Measurements from ENCODE around the gene NOTCH1. TPM values are rescaled to one million over a fixed set of nuclear protein-coding genes. Genes with fewer than 3 reads are reported as not detected.

Gene NOTCH1
- total RNA-seq, 2 experiments from 2014 or later = 45.7 to 47.6 TPM

DNA sequence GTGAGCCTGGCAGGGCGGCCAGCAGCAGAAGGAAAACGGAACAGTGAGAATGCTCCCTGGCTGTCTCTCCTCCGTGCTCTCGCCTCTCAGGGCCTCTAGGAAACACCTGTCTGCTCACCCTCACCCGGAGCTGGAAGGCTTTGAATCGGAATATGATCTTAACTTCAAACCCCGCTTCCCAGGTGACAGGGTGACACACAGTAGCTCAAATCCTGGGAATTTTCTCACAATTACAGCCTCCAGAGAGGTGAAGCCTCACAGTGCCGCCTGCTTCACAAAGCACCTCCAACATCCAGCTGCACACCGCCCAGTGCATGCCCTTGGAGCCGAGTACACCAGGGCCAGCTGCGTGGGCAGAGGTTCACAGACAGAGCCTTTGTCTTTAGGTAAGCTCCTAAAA lies 75.5 kb downstream of the NOTCH1 start:
- Mint-ChIP-seq H3K4me1 (ENCODE audit: low read depth) (no peaks in the 10 kb centered on the region), H3K4me3 (no peak overlapping the region), H3K9me3 (no peaks in the 10 kb centered on the region), H3K36me3 (ENCODE audit: low read depth) (peaks cover 27% of the 10 kb centered on the region), H3K27ac (no peak overlapping the region), H3K27me3 (no peaks in the 10 kb centered on the region)
- intact Hi-C loops (cut with micrococcal nuclease) = no loop called here
- ChIA-PET CTCF (no interaction called here), POLR2A (interaction anchor here (0.8 to 1.4 kb wide), 2 partner anchors 17 to 30 kb away, joined by 3 to 4 read pairs; no protein-coding TSS in a partner anchor)
- TF ChIP-seq, protein P1, sequence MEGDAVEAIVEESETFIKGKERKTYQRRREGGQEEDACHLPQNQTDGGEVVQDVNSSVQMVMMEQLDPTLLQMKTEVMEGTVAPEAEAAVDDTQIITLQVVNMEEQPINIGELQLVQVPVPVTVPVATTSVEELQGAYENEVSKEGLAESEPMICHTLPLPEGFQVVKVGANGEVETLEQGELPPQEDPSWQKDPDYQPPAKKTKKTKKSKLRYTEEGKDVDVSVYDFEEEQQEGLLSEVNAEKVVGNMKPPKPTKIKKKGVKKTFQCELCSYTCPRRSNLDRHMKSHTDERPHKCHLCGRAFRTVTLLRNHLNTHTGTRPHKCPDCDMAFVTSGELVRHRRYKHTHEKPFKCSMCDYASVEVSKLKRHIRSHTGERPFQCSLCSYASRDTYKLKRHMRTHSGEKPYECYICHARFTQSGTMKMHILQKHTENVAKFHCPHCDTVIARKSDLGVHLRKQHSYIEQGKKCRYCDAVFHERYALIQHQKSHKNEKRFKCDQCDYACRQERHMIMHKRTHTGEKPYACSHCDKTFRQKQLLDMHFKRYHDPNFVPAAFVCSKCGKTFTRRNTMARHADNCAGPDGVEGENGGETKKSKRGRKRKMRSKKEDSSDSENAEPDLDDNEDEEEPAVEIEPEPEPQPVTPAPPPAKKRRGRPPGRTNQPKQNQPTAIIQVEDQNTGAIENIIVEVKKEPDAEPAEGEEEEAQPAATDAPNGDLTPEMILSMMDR (IDR thresholded peaks at IDR 0.05) = no peak
- DNase-seq (no peak), ATAC-seq (no peak)

DNA sequence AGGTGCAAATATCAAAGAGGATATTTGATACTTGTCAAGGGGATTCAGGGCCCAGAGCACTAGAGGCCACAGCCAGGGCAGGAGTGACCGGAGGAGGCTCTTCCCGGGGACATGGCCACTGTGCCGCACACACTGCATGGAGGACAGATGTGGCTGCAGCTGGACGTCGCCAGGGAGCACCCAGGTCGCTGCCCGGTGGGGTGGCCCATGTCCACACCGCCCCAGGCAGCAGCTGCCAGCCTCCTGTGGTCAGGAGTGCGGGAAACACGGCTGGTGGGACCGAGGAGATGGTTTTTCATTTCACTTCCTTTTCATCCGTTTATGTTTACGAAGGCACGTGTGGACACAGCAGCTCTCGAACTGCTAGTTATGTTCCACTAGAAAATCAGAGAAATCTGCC lies 78.1 kb downstream of the NOTCH1 start:
- TF ChIP-seq, protein P1 (IDR thresholded peaks at IDR 0.05) = no peak
- CTCF ChIA-PET = no interaction called here

DNA sequence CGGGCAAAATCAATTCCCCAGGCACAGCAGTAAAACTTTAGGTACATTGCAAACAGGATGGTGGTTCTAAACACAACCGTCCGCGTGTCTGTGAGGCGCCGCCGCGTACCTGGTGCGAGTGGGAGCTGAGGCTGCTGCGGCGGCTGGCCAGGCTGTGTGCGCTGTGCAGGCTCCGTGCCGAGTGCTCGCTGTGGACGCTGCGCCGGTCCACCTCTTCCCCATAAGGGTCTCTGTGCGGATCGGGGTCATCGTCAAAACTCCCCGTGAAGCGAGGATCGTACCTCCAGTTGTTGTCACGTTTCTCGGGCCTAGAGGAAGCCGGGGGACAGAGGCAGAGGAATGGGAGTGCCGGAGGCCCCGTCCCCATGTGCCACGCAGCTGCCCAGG lies 79.7 kb downstream of the NOTCH1 start:
- peaks cover 34% of the 10 kb centered on the region for H3K36me3 Mint-ChIP-seq (ENCODE audit: low read depth)
- CTCF ChIA-PET = no interaction called here
- intact Hi-C loops (cut with micrococcal nuclease) = no loop called here

More for the DNA sequence above, 78.1 kb downstream of the NOTCH1 start:
- DNase-seq = no peak
- no peak for ATAC-seq
- Mint-ChIP-seq H3K9me3 (no peaks in the 10 kb centered on the region), H3K4me1 (ENCODE audit: low read depth) (no peaks in the 10 kb centered on the region), H3K4me3 (no peak overlapping the region), H3K27ac (no peak overlapping the region), H3K27me3 (no peaks in the 10 kb centered on the region), H3K36me3 (ENCODE audit: low read depth) (peaks cover 25% of the 10 kb centered on the region)
- POLR2A ChIA-PET = no interaction called here
- intact Hi-C loops (cut with micrococcal nuclease) = no loop called here

DNA sequence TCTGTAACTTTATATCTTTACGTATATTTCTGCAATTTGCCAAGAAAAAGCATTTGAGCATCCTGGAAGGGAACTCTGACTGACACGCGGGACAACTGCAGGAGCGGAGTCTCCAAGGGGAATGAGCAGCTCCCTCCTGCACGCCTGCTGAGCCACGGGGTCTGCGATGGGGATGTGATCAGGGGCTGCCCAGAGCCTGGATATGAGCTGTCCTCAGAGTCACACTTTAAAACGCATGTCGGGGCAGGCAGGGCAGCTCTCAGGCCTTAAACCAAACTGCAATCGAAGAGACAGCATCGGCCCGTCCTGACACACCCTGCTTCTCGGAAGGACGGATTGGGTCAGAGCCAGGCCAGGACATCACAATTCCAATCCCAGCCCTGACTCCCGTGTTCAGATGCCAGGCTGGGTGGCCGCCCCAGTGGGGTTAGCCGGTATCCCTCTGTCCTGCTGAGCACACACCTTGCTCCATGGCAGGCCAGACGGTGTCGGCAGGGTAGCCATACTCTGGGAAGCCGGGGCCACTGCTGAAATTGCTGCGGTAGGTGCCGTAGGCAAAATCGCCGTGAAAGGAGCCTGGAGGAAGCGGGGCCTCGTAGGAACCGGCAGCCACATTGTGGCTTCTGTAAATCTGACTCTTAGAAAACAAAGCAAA lies 80.2 kb downstream of the NOTCH1 start:
- no peak overlapping the region for H3K27ac Mint-ChIP-seq
- no peak overlapping the region for H3K4me3 Mint-ChIP-seq
- TF ChIP-seq, protein P1 (IDR thresholded peaks at IDR 0.05) = no peak
- peaks cover 39% of the 10 kb centered on the region for H3K36me3 Mint-ChIP-seq (ENCODE audit: low read depth)
- H3K4me1 Mint-ChIP-seq (ENCODE audit: low read depth) = no peaks in the 10 kb centered on the region
- POLR2A ChIA-PET = no interaction called here
- intact Hi-C loops (cut with micrococcal nuclease) = no loop called here
- H3K9me3 Mint-ChIP-seq = no peaks in the 10 kb centered on the region
- CTCF ChIA-PET = interaction anchor here (1.5 kb wide), 1 partner anchor 21 kb away, joined by 4 read pairs; no protein-coding TSS in a partner anchor
- ATAC-seq (no peak), DNase-seq (no peak)
- H3K27me3 Mint-ChIP-seq = no peaks in the 10 kb centered on the region

More for the DNA sequence above, 79.7 kb downstream of the NOTCH1 start:
- DNase-seq (no peak), ATAC-seq (no peak)
- H3K4me1 Mint-ChIP-seq (ENCODE audit: low read depth) = no peaks in the 10 kb centered on the region
- no peaks in the 10 kb centered on the region for H3K27me3 Mint-ChIP-seq
- TF ChIP-seq, protein P1 (IDR thresholded peaks at IDR 0.05) = no peak
- POLR2A ChIA-PET = no interaction called here
- no peak overlapping the region for H3K4me3 Mint-ChIP-seq
- no peak overlapping the region for H3K27ac Mint-ChIP-seq
- no peaks in the 10 kb centered on the region for H3K9me3 Mint-ChIP-seq

DNA sequence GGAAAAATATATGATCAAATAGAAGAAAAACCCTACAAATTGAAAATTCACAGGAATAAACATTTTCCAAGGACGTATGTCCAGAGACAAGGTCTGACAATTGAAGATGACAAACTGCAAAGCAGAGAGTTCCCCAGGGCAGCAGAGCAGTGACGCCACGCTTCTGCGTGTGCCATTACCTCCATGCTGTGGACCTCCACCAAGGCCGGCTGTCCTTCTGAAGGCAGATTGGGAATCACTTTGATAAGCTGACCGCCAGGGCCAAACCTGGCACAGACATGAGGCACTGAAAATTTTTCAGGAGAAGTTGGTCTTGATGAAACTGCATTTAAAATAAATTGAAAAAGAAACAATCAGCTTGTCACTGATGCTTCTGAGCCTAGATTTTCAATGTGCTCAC lies 81.6 kb downstream of the NOTCH1 start:
- Mint-ChIP-seq H3K4me1 (ENCODE audit: low read depth) (no peaks in the 10 kb centered on the region), H3K4me3 (no peak overlapping the region), H3K36me3 (ENCODE audit: low read depth) (peaks cover 46% of the 10 kb centered on the region), H3K27ac (no peak overlapping the region), H3K9me3 (no peaks in the 10 kb centered on the region), H3K27me3 (no peaks in the 10 kb centered on the region)
- DNase-seq (no peak), ATAC-seq (no peak)
- ChIA-PET CTCF (interaction anchor here (1.5 kb wide), 1 partner anchor 23 kb away, joined by 4 read pairs; no protein-coding TSS in a partner anchor), POLR2A (no interaction called here)
- TF ChIP-seq, protein P1 (IDR thresholded peaks at IDR 0.05) = no peak
- intact Hi-C loops (cut with micrococcal nuclease) = no loop called here

All from activated CD8-positive, alpha-beta T cell treated with anti-CD3 and anti-CD28 coated beads for 36 hours (primary cell).